NCI-H146 (cell line): ENCODE measurements around the gene EPHB2.
"Not testable (repeated sequence)": the region's sequence is repeated elsewhere in the genome, so short reads cannot be mapped to it uniquely, and the experiment has no call there.

Source experiments
- DNase-seq: peaks from one replicate; lab custom pipeline; 2025; lab: John Stamatoyannopoulos, UW

The EPHB2 gene

DNA sequence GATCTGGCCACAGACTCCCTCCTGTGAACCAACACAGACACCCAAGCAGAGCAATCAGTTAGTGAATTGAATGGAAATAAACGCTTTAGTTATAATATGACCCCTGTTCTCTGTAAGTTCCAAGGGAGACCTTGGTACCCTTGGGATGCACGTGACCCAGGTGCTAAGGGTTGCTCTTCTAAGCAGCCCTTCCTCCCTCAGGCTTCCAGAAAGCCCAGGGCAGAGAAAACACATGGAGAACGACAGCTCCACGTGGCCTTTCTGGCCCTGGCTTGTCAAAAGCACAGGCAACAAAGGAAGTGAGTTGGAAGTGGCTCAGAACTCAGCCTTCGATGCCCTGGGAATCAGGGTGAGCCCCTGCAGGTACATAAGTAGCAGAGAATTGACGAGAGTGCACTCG lies 204.6 kb downstream of the EPHB2 start:
- DNase-seq: no peak

DNA sequence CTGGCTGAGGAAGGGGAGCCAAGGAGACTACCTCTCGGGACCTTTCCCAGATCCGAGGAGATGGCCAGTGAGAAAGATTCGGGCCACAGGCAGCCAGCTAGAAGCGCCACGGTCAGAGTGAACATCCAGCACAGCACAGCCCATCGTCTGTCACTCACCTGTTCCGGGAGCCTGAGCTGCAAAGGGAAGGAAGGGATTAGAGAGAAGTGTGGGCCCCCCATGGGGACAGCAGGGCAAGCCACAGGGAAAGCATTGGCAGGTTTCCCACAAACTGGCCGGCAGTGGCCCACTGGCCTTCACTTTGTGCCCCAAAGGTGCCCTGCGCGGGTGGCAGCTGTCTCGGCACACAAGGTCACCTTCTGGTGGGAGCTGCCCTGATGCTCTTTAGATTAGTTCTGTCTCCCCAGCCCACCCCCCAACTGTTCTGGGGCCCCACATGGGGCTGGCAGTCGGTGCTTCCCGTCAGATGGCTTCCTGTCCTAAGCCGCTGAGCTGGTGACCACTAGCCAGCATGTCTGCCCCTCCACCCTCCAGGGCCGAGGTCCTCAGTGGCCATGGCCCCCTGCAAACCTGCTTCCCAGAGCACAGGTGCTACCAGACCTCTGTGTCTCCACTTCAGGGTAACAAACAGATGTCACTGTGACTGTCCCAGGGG lies 205.3 kb downstream of the EPHB2 start:
- no peak for DNase-seq

DNA sequence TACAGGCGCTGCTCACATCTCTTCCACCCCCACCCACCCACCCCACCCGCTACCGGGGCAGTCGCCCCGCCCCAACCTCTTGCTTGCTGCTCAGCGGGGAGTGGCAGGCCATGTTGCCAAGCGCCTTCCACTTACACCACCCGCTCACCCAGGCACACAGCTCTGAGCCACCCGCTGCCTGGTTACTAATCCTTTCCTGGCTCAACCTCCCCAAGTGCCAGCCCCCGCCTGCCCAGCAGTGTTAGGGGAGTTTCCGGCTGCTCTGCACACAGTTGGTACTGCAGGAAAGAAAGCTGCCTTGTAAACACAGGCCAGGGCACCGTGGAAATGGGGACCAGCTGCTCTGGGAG lies 205.8 kb downstream of the EPHB2 start:
- no peak for DNase-seq

DNA sequence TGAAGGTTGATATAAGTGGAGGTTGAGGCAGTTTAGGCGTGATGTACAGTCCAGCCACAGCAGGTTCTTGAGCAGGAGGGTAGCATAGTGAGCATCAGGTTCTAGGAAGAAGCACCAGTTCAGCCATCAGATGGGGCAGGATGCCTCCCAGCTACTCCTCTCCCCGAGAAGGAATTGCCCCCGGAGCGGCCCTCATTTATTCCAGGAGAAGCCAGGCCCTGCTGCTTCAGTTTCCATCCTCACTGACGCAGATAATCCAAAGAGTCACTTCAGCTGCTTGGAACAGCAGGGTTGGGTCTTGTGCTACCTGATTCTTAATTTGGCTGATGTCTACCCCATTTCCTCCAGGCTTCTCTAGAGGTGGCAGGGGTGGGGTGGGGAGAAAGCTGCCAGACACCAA lies 207.3 kb downstream of the EPHB2 start:
- DNase-seq: no peak

DNA sequence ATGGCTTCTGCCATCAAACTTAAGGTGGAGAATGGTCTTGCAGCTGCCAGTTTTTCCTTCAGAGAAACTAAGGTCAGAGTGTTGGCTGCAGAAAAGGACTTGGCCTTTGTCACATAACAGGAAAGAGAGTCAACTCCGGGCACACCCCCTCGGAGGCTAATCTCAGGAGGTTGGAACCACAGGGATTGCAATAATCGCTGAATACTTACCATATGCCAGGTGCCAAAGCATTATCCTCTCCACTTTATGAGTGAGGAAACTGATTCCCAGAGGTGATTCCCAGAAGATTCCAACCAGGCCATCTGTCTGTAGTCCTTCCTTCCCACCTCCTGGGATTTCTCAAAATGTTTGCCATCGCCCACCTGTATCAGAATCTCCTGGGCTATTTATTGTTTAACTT lies 208.0 kb downstream of the EPHB2 start:
- DNase-seq: no peak

DNA sequence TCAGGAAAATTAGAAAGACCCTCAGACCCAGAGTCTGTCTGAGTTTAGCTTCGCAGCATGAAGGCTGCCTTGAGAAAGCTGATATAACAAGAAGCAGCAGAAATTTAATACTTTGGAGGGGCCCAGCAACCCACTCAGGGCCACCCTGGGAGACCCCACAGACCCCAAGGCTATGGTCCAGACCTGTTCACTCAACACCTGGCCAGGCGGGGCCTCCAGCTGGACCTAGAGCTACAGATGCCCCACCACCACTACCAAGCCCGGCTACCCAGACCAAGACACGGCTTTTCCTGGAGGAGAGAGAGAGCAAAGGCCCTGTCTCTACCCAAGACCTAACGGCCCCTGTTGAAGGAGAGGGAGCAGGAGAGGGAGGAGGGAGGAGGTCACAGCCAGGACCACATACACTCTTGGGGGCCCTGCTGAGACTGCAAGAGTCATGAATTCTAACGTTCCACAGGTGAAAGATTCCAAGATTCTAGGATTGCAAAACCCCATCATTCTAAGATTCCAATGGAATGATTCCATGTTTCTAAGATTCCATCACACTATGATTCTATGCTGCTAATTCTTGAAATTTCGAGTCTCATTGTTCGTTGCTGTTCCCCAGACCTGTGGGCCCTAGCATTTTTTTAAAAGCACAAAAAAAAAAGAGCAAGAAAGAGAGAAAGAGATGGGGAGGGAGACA lies 208.8 kb downstream of the EPHB2 start:
- no peak for DNase-seq

DNA sequence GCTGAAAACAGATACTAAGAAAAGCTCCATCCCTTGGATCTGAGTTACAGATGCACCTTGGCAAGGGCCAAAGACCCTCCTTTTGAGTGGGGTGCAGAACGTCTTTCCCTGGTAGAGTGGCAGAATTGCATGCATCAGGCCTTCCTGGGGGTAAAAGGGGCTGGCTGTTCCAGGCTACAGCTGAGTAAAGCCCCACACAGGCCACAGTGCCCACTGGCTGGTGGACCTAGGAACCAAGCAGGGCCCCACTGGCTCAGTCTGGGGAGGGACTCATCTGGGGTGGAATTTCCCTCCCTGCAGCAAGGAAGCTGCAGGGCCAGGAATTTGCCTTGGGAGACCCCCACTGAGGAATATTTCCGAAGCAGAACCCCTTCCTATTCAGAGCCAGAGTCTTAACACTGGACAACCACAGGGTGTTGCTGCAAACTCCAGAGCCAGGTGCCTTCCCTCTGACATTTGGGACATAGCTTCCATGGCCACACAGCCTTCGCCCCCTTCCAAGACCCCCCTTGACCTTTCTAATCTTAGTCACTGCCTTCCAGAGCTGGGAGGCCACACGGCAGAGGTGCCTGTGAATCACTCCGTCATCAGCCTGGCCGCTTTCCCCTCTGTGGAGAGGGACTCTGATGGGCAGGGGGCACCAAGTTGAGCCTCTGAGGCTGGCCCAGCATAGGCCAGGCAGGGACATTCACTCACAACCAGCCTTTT lies 209.5 kb downstream of the EPHB2 start:
- no peak for DNase-seq

DNA sequence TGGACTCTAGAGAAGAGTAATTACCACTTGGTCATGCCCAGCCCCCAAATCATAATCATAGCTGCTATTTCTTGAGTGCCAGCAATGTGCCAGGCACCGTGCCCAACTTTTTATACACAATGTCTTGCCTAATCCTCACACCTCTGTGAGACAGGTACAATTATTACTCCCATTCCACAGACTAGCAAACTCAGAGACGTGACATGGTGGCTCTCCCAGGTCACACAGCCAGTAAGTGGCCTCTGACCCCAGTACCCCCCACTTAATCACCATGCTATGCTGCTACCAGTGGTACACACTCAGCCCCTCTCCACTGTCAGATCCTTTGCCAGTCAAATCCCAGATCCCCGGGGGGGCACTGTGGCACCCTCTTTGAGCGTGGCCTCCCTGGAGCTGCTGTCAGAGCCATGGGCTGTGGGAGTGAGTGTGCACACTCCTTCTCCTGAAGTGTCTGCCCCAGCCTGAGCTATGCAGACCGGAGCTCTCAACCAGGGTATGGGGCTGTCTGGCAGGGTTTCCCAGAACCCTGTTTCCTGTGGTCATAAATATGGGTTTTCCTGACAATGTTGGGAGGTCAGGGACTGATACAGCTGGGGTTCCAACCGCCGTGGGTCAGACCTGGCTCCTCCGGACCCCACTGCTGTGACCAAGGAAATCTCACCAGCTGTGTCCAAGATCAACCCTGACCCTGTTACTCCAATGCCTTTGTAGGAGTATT lies 210.3 kb downstream of the EPHB2 start:
- no peak for DNase-seq

DNA sequence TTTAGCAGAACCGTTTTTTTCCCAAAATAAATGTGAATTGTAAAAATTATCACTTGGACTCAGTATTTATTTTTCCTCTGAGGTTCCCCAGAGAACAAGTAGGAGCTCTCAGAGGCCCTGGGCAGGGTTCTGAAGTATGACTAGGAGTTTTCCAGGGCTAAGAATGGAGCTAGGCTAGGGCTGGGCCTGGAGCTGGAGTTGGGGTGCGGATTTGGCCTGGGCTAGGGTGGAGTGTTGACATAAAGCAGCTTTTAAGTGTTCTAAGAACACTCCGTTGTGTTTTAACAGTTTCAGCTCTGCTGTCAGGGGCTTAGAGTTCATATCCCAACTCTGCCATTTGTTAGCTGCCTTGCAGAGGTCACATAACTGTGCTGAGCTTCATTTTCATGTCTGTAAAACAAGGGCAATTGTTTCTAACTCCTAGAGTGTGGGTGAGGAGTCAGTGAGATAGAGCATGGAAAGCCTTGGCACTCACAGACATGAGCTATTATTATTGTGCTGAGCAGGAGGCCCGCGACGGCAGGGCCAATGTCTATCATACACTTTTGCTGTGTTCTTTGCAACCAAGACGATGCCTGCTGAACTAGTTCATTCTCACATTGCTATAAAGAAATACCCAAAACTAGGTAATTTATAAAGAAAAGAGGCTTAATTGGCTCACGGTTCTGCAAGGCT lies 210.9 kb downstream of the EPHB2 start:
- DNase-seq: no peak

DNA sequence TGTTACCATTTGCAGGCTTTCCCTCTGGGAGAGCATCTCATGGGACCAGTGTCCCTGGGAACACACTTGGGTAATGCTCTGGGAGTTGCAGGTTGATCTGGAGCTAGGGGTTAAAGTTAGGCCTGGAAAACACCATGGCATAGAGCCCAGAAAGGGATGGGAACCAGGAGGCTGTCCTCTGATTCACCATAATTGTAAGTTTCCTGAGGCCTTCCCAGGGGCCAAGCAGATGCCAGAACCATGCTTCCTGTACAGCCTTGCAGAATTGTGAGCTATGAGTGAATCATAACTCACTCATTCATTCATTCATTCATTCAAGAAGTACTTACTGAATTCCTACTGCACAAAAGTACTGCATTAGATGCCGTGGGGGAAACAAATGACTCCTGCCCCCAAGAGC lies 212.0 kb downstream of the EPHB2 start:
- no peak for DNase-seq

DNA sequence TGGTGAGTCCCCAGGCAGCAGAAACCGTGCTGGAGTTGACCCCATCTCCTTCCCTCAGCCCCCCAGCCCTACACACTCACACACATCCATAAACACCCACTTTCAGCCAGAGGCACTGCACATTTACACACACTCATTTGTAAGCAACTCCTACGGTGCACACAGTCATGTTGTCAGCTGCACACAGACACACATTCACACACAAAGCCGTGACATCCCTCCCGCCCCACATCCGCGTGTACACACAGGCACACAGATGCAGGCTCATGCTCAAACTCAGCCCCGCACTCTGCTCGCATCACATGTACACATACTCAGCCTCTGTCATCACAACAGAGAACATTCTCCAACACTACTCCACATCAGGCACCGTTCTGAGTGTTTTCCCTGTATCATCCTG lies 214.5 kb downstream of the EPHB2 start:
- no peak for DNase-seq

DNA sequence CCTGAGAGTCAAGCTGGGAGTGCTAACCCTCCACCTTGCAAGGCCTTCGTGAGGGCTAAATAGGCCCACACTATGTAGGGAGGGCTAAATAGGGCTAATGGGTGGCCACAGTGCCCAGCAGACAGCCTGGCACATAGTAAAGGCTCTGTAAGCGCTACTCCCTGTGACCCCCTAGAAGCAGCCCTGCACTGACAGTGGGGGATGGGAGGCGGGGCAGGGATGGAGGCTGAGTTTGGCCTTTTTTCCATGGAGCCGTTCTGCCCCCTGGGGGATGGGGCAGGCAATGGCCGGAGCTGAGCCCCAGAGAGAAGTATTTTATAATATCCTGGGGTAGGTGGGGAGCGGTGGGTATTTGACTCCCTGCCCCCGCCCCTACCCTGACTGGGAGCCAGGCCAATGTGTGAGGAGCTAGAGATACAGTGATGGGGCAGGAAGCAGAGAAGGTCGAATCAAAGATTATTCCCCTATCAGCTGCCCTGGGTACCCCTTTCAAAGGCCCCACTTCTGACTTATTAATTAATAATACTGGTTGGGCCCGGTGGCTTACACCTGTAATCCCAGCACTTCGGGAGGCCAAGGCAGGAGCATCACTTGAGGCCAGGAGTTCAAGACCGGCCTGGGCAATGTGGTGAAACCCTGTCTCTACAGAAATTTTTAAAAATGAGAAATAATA lies 219.7 kb downstream of the EPHB2 start:
- DNase-seq: no peak

DNA sequence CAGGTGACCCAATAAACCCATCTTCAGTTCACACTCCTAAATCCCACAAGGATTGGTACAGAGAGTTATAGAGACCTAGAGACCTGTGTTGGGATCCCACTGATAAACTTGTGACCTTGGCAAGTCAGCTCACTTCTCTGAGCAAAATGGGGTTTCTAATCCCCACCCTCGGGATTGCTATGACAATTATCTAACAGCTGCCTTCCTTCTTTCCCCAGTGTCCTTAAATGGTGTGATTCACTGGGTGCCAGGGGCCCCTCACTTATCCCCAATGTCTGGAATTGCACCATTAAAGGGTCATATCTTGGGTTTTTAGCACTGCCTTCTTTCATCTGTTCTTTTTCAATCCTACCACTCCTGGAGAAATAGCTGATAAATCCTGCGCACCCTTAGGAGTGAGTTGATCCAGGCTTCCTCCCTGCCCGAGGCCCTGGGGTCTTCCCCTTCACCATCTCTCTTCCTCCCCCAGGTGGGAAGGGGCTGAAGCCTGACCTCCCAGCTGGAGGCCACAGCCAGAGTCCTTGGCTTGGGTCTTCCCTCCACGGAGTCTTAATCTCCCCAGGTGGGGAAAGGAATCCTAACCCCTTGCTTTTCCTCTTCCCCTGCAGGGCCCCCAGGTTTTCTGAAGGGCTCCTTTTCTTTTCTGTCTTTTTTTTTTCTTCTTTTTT lies 222.3 kb downstream of the EPHB2 start:
- no peak for DNase-seq

DNA sequence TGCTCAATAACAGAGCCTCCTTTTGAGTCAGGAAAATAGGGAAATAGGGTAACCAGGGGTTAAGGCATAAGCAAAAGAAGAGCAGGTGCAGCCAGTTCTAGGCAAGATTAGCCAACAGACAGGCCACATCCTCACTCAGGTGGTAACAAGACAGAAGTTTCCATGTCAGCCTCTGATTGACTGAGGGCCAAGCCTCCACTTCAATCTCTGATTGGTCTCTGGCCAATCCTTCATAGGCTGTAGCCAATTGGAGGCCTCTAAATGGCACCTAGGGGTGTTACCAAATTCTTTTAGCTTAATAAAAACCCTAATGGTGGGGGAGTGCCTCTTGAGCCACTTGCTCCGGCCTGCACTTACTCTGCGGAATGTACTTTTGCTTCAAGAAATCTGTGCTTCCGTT lies 224.8 kb downstream of the EPHB2 start:
- no peak for DNase-seq

DNA sequence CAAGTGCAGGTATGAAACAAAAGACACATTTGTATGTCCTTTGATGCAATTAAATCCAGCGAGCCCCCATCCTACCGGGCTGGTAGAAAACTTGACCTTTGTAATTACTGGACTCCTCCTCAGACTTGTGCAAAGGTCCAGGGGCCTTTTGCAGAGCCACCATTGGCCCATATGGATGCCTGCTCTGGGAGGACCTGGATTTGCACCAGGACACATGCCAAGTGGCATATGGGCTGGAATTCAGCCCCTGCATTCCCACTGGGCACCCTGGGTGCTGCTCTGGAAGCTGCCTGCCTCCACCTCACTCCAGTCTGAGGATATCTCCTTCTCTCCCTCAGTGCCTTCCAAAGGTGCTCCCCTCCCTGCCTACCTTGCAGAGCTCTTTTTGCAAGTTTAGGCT lies 226.0 kb downstream of the EPHB2 start:
- no peak for DNase-seq

DNA sequence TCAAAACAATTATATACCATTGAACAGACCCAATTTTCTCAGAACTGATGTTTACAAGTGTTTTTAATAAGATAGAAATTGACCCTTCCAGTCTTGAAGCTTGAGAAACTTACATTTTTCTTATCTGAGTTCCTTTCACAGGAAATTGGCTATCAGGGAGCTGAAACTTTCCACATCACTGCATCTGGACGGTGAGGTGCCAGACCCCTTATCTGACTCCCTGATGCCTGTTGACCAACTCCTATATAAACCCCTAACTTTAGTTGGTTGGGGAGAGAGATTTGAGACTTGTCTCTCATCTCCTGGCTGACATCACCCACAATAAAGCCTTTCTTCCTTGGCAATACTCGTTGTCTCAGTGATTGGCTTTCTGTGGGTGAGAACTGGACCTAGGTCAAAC lies 230.6 kb downstream of the EPHB2 start:
- no peak for DNase-seq

DNA sequence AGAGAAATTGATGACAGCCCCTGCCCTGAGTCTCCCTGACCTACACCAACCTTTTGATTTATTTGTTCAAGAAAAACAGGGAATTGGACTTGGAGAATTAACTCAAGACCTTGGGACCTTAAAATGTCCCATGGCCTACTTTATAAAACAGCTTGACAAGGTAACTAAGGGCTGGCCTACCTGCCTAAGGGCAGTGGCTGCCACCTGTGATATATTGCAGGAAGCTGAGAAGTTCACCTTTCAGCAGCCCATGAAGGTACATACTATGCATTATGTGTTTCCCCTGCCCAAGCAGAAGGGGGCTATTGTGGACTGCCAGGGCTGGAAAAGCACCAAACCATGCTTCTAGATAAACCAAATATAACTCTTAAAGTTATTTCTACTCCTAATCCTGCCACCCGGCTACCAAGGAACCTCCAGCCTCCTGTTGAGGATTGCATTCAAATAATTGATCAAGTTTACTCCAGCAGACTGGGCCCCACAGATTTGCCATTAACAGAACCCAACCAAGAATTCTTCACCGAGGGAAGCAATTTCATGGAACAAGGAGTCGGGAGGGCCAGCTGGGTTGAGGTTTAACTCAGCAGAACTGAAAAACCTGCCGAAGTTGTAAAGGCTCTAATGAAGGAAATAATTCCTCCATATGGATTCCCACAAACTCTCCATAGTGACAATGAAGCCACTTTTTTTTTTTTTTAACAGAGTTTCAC lies 233.9 kb downstream of the EPHB2 start:
- no peak for DNase-seq

DNA sequence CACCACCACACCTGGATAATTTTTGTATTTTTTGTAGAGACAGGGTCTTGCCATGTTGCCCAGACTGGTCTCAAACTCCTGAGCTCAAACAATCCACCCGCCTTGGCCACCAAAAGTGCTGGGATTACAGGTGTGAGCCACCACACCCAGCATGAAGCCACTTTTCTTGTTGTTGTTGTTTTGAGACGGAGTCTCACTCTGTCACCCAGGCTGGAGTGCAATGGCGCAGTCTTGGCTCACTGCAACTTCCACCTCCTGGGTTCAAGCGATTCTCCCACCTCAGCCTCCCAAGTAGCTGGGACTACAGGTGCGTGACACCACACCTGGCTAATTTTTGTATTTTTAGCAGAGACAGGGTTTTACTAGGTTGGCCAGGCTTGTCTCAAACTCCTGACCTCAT lies 234.5 kb downstream of the EPHB2 start:
- DNase-seq: not testable (repeated sequence)

DNA sequence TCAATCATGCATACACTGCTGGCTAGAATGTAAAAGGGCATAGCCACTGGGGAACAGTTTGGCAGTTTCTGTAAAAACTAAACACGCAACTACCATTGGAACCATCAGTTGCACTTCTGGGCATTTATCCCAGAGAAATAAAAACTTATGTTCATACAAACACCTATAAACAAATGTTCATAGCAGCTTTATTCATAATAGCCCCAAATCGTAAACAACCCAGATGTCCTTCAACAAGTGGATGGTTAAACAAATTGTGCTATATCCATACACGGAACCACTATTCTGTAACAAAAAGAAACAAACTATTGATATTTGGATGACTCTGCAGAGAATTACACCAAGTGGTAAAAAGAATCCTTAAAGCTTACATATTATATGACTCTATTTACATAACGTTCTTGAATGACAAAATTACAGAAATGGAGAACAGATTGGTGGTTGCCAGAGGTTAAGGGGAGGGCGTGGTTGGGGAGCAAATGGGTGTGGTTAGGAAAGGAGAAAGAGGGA lies 239.2 kb downstream of the EPHB2 start:
- no peak for DNase-seq

DNA sequence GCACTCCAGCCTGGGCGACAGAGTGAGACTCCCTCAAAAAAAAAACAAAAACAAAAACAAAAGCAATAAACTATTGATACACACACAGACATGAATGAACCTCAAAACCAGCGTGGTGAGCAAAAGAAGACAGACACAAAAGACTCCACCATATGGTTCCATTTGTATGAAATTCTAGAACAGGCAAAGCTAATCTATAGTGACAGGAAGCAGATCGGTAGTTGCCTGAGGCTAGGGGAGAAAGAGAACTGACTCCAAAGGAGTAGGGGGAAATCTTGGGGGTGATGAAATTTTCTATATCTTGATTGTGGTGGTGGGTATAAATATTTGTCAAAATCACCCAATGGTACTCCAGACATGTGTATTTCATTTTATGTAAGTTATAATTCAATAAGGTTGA lies 241.2 kb downstream of the EPHB2 start:
- no peak for DNase-seq
